NCI-H2196 (cell line): ENCODE results near the gene UBA6.
A peak's percentile ranks its signal among the peaks of the same experiment; 100 is the strongest.

Experiments used
- DNase-seq: peaks from one replicate; lab custom pipeline; 2025; ENCODE audit not compliant: unreplicated experiment; lab: John Stamatoyannopoulos, UW

Gene UBA6

DNA sequence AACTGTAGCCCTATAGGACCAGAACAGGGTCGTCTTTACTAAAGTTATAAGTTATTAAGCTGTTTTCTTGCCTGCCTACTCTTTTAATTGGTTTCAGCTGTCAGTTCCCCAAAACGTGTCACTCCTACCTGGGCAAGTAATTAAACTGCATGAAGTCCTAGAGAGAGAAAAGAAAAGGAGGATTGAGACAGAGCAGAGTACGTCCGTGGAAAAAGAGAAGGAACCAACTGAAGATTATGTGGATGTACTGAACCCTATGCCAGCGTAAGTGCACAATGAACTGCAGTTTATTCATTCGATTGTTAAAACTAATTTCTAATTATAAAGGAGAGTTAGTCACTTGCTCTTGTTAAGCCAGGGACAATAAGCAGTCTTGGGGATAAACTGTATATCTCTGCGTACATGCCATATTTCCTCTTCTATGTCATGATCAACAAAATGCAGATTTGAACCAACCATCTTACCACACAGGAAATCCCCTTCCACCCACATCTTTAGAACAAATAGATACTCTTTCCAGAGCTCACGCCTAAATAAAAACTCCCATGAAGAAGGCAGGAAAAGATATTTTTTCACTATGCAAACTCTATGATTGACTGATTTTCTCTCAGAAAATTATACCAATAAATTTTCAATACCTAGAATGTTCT is 119.6 kb downstream of the UBA6 start:
- no peak for DNase-seq

DNA sequence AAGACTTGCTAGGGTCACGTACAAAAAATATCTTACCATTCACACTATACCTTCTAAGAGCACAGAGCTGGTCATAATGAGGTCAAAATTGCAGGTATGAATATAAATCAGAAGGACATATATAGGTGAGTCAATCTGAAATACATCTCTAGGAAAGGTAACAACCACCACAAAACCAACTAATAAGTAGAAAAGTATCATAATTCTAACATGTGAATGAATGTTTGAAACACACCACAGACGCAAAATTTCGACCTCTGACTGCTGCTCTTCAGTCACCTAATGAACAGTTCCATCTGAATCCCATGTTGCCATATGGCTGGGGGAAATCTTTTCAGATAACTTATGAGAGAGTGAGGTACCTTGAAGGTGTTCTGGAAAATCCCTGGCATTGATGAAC is 120.4 kb downstream of the UBA6 start:
- DNase-seq: no peak

DNA sequence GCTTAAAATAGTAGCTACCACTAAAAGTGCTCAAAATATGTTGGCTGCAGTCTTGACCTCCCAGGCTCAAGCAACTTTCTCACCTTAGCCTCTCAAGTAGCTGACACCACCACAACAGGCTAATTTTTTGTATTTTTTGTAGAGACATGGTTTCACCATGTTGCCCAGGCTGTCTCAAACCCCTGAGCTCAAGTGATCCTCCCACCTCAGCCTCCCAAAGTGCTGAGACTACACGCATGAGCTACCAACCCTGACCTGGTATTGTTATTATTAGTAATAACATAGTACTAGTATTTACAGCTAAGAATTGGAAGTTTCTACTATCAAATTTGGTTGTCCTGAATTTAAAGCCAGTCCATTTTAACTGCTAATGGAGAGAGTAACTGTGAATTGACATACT is 124.4 kb downstream of the UBA6 start:
- DNase-seq: no peak

DNA sequence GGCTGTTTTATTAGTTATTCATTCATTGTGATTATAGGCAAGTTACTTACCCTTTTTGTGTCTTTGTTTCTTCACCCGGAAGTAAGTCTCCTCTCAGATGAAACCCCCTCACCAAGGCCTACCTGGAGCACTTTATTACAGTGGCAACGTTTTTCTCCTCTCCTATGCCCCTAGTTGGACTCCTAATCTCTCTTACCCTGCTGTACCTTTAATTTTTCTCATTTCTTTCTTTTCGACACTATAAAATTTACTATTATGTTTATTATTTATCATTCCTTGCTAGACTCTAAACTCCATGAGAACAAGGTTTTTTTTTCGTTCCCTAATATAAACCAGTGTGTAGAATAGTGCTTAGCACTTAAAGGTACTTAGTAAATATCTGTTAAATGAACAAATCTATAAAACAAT is 124.9 kb downstream of the UBA6 start:
- DNase-seq: no peak

DNA sequence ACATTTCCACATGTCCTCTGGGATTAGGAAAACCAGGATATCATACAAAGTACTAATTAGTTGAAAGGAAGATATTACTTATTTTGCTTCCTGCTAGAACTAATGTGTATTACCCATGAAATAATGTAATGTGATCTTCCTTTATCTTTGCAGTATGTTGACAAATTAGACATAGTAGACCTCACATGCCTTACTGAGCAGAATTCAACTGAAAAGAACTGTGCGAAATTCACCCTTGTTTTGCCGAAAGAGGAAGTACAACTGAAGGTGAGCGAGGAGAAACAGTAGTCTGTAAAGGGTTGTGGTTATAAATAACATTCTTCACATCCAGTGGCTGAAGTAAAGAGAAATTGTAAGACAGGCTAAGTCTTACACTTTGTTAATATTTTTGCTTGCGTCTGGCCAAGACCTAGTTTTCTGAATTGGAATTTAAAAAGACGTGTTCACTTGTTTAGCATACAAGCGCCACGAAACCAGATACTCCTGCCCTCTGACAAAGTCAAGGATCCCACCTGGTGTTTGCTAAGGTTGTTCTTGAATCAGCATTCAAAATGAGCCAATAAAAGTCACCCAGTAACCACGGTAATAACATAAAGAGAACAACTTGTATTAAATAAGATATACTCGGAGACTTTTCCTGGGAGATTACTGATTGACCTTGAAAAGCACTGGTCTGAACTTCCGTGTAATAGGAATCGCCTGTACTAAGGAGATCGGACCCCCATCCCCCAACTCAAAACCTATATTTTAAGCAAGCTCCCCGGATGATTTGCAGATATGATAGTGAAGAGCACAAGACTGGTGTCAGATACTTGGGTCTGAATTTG is 125.5 kb downstream of the UBA6 start:
- DNase-seq: peak; percentile 58

DNA sequence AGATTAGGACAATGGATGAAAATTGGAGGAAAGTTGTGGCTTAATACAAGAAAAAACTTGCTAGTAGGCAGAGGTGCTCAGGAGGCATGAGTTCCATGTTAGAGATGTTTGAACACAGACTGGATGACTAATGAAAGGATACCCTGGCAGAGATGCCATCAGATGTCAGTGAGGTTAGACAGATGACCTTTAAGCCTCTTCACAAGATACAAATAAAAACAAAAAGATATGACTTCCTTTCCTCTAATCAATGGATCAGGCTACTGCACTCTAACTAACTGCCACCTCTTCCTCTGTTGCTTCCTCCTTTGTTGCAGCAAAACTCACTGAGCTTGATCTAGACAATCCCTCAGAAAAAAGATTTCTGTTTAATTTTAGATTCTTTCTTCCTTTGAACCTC is 127.8 kb downstream of the UBA6 start:
- no peak for DNase-seq

DNA sequence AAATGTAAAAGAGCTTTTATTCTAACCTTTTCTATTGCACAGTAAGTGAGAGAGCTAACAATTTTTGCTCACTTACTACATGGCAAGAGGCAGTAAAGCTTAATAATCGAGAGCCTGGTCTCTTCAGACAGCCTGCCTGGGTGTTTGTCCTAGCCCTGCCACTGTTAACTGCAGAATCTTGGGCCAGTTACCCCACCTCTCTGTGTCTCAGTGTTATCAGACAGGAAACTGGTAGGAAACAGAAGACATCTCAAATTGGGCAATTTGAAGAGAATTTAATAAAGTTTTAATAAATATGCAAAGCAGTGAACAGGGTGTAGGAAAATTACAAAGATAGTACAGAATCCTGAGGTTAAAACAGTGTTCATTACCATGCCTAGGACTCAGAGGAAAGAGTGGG is 129.0 kb downstream of the UBA6 start:
- no peak for DNase-seq

DNA sequence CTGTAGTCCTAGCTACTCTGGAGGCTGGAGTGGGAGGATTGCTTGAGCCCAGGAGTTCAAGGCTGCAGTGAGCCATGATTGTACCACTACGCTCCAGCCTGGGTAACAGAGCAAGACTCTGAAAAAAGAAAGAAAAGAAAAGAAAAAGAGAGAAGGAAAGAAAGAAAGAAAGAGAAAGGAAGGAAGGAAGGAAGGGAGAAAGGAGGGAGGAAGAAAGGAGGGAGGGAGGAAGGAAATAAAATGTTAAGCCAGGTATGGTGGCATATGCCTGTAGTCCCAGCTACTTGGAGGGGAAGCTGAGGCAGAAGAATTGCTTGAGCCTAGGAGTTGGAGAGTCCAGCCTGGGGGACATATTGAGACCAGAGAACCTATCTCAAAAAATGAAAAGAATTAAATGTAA is 130.4 kb downstream of the UBA6 start:
- no peak for DNase-seq

DNA sequence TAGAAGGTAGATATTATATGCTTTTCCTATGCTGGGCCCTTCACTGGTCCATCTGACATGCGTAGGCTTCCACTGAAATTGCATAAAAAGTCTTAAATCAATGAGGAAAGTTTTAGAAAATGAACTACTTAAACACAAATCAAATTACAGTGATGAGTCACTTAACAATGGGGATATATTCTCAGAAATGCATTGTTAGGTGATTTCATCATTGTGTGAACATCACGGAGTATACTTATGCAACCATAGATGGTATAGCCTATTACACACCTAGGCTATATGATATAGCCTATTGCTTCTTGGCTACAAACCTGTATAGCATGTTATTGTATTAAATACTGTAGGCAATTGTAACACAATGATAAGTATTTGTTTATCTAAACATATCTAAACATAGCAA is 132.1 kb downstream of the UBA6 start:
- DNase-seq: no peak

DNA sequence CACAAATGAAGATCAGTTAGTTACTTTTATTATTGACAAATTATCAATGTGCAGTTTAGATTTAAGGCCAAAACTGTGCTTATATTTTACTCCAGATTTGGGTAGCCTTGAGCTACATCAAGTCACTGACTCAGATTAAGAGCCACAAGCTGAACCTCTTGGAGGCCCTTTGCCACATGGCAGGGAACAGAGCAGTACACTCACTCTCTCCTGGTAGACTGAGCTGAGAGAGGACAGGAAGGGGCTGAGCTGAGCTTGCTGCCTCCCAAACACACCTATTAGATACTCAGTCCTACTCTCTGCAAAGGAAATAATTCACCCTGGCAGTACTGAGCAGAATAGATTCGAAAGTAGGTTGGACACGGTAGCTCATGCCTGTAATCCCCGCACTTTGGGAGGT is 134.6 kb downstream of the UBA6 start:
- no peak for DNase-seq

DNA sequence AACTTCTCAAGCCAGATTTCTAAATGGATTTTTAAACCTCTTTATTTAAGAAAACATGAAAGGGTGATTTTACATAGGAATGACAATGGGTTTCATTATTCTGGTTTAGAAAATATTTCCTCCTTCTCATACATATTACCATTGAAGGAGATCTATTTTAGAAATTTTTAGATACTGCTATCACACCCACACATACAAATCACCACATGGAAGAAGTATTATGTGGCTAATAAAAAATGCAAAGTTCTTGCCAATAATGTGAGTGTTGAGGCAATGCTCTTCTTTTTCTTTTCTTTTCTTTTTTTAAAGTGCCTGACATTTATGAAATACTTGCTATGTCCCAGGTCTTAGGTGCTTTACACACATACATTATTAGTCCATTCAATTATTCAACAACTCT is 135.7 kb downstream of the UBA6 start:
- no peak for DNase-seq
